ENCODE data around the gene DYTN. TPM values are rescaled to one million over a fixed set of nuclear protein-coding genes. Genes with fewer than 3 reads are reported as not detected.

The DYTN gene
- total RNA-seq, 2 donors from 2014 or later, result not detected

Other genes starting within 250 kb of the DYTN start
- gene FAM237A, start 75.9 kb downstream of the DYTN start, total RNA-seq, result not detected
- gene MDH1B, start 46.9 kb upstream of the DYTN start, total RNA-seq, result 1 to 10 TPM in 1 of 2 donors, under 1 TPM in 1; 0.36 to 1.4 TPM
- 10 to 100 TPM; 24.8 to 35.9 TPM for gene FASTKD2, start 47.2 kb upstream of the DYTN start, total RNA-seq
- not detected for gene CPO, start 221.1 kb upstream of the DYTN start, total RNA-seq